IMR-90 (cell line): ENCODE data around the gene SRRD.

ENCODE experiments used
- CHD1 ChIP-seq: IDR thresholded peaks from 2 replicates; pipeline ENCODE4 v1.6.1; 2012; ENCODE audit warnings: low read depth, low read length, improper control_type of control experiment
- TF ChIP-seq, protein P1 (sequence below): conservative IDR thresholded peaks from 2 replicates; pipeline ENCODE4 v1.5.1; 2012; ENCODE audit warnings: mild to moderate bottlenecking, low read depth, low read length, improper control_type of control experiment

DNA sequence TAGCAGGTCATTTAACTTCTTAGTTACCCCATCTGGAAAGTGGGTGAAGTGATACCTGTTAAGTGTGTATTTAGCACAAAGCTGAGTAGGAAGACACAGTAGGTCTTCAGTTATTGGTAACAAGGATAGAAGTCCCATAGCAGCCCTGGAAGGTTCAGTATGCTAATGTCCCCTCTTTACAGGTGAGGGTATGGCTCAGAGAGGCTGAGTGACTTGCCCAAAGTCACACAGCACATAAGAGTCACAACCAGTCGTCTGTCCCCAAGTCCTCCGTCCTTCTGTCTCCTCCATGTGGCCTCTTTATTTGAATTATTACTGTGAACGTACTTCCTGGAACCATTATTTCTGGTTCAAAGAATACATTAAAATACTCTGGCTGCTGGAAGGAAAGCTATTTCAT lies 44.1 kb upstream of the SRRD start:
- TF ChIP-seq, protein P1, sequence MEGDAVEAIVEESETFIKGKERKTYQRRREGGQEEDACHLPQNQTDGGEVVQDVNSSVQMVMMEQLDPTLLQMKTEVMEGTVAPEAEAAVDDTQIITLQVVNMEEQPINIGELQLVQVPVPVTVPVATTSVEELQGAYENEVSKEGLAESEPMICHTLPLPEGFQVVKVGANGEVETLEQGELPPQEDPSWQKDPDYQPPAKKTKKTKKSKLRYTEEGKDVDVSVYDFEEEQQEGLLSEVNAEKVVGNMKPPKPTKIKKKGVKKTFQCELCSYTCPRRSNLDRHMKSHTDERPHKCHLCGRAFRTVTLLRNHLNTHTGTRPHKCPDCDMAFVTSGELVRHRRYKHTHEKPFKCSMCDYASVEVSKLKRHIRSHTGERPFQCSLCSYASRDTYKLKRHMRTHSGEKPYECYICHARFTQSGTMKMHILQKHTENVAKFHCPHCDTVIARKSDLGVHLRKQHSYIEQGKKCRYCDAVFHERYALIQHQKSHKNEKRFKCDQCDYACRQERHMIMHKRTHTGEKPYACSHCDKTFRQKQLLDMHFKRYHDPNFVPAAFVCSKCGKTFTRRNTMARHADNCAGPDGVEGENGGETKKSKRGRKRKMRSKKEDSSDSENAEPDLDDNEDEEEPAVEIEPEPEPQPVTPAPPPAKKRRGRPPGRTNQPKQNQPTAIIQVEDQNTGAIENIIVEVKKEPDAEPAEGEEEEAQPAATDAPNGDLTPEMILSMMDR: no peak
- TF ChIP-seq CHD1: no peak
